Measurements from ENCODE around the gene ABCB6.

ABCB6 gene

DNA sequence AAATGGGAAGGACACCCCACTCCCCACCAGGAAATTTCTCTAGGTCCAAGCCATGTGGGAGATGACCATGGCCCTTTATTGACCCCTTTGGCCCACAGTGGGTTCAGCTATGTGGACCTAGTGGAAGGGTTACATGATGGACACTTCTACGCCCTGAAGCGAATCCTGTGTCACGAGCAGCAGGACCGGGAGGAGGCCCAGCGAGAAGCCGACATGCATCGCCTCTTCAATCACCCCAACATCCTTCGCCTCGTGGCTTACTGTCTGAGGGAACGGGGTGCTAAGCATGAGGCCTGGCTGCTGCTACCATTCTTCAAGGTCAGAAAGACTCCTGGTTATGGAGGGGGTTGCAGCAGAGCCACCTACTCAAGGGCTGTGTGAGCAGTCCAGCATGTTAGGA is 27.8 kb upstream of the ABCB6 start:
- peak overlapping the region; percentile 95 to 96 (median 96) for H3K4me3 Mint-ChIP-seq
- TF ChIP-seq CTCF (IDR thresholded peaks at IDR 0.05; ENCODE audit: unreplicated experiment in 3 of 3): no peak
- no peaks in the 10 kb centered on the region for H3K36me3 Mint-ChIP-seq (ENCODE audit: low read depth)
- no peaks in the 10 kb centered on the region for H3K9me3 Mint-ChIP-seq
- H3K27me3 Mint-ChIP-seq (ENCODE audit: low read depth): peaks cover 14% of the 10 kb centered on the region
- peak overlapping the region in 1 of 3 experiments; percentile 94 for H3K27ac Mint-ChIP-seq
- H3K4me1 Mint-ChIP-seq: peaks cover 28% of the 10 kb centered on the region

DNA sequence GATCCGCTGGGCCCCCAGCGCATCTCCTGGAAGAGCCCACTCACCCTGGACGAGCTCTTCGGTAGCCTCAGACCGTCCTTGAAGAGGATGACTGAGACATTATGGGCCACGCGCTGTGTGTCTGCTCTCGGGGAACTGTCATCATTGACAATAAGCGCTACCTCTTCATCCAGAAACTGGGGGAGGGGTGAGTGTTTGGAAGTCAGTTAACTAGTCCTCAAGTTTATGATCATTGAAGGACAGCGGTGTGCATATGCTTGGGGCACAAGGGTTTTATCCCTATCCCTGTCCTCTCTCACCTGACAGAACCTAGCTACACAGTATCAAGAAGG is 27.1 kb upstream of the ABCB6 start:
- H3K27me3 Mint-ChIP-seq (ENCODE audit: low read depth): peaks cover 7% of the 10 kb centered on the region
- H3K4me1 Mint-ChIP-seq: peaks cover 21% of the 10 kb centered on the region
- H3K4me3 Mint-ChIP-seq: peak overlapping the region; percentile 95 to 96 (median 96)
- no peaks in the 10 kb centered on the region for H3K36me3 Mint-ChIP-seq (ENCODE audit: low read depth)
- H3K27ac Mint-ChIP-seq: peak overlapping the region; percentile 69 to 94 (median 89)
- H3K9me3 Mint-ChIP-seq: no peaks in the 10 kb centered on the region
- TF ChIP-seq CTCF (IDR thresholded peaks at IDR 0.05; ENCODE audit: unreplicated experiment in 3 of 3): no peak

- Mint-ChIP-seq H3K4me1 (peaks cover 19% of the 10 kb centered on the region), H3K9me3 (no peaks in the 10 kb centered on the region), H3K36me3 (ENCODE audit: low read depth) (no peaks in the 10 kb centered on the region), H3K27me3 (ENCODE audit: low read depth) (peaks cover 5% of the 10 kb centered on the region), H3K4me3 (peak within 1 kb of the TSS; percentile 95 to 96 (median 96)), H3K27ac (peak within 1 kb of the TSS; percentile 69 to 94 (median 89))
- no peak for TF ChIP-seq CTCF (IDR thresholded peaks at IDR 0.05; ENCODE audit: unreplicated experiment in 3 of 3)
Observed at GRCh38 chr2:219245148-219245898, 26.6 kb upstream of the ABCB6 start, which contains the start of the genes GLB1L and STK16. GLB1L (minus strand) TSS chr2:219245444; CDS start chr2:219243573, 1,871 bp downstream. STK16 (plus strand) TSS chr2:219245479; CDS start chr2:219246000, 521 bp downstream.

DNA sequence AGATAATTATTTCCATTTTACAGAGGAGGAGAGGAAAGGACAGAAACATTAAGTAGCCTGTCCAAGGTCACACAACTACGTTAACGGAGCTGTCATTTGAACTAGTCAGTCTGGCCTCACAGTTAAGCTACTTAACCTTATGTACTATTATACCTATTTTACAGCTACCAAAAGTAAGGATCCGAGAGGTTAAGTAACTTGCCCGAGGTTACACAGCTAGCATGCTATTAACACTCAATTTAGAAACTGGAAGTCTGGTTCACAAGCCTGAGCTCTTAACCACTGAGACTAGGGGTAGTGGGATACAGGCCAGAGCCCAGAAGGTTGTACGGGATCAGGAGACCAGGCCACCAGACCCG is 26.0 kb upstream of the ABCB6 start:
- no peak for TF ChIP-seq CTCF (IDR thresholded peaks at IDR 0.05; ENCODE audit: unreplicated experiment in 3 of 3)
- H3K9me3 Mint-ChIP-seq: no peaks in the 10 kb centered on the region
- H3K36me3 Mint-ChIP-seq (ENCODE audit: low read depth): peaks cover under 1% of the 10 kb centered on the region
- peaks cover under 1% of the 10 kb centered on the region for H3K27me3 Mint-ChIP-seq (ENCODE audit: low read depth)
- H3K27ac Mint-ChIP-seq: peak overlapping the region in 2 of 3 experiments; percentile 89 to 94
- peaks cover 14% of the 10 kb centered on the region for H3K4me1 Mint-ChIP-seq
- H3K4me3 Mint-ChIP-seq: peak overlapping the region; percentile 95 to 96 (median 96)

GRCh38 chr2:219243291-219243761 is 24.6 kb upstream of the ABCB6 start:
- no peaks in the 10 kb centered on the region for H3K9me3 Mint-ChIP-seq
- no peak for TF ChIP-seq CTCF (IDR thresholded peaks at IDR 0.05; ENCODE audit: unreplicated experiment in 3 of 3)
- H3K27ac Mint-ChIP-seq: peak overlapping the region in 2 of 3 experiments; percentile 62 to 73
- H3K36me3 Mint-ChIP-seq (ENCODE audit: low read depth): peaks cover 5% of the 10 kb centered on the region
- H3K4me3 Mint-ChIP-seq: peak overlapping the region; percentile 62 to 70 (median 69)
- H3K4me1 Mint-ChIP-seq: no peaks in the 10 kb centered on the region
- H3K27me3 Mint-ChIP-seq (ENCODE audit: low read depth): no peaks in the 10 kb centered on the region

- H3K4me1 Mint-ChIP-seq: peaks cover 11% of the 10 kb centered on the region
- peaks cover 57% of the 10 kb centered on the region for H3K36me3 Mint-ChIP-seq (ENCODE audit: low read depth)
- no peak for TF ChIP-seq CTCF (IDR thresholded peaks at IDR 0.05; ENCODE audit: unreplicated experiment in 3 of 3)
- H3K9me3 Mint-ChIP-seq: no peaks in the 10 kb centered on the region
- H3K4me3 Mint-ChIP-seq: peak overlapping the region in 1 of 3 experiments; percentile 45
- no peak overlapping the region for H3K27ac Mint-ChIP-seq
- H3K27me3 Mint-ChIP-seq (ENCODE audit: low read depth): no peaks in the 10 kb centered on the region
Observed at GRCh38 chr2:219234331-219234730, 15.6 kb upstream of the ABCB6 start.
